ENCODE data around the gene SLC51A.
"Not testable (repeated sequence)": the region's sequence is repeated elsewhere in the genome, so short reads cannot be mapped to it uniquely, and the experiment has no call there.

The SLC51A gene

DNA sequence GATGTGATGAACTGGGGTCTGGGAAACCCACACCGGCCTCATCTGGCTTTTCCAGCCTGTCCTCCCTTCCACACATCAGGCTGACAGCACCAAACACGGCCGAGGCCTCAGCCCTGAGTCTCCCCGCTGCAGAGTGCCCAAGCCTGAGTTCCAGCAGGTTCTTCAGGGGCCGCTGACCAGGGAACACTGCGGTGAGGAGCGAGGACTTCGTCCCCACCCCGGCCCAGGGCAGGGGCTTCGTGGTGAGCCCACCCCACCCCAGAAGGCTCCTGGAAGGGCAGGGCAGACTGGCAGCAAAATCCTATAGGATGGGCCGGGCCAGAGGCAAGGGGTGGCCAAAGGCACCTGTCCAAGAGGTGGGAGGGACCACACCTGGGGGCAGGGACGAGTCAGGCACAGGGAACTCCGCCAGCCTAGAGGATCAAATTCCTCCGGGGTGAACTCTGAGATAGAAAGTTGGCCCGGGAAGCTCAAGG, at the start of gene SLC51A:
Gene SLC51A, plus strand, starts transcription at position 446 of the 476 bp plus-strand sequence. CDS start 179 bp downstream, outside the sequence.
- DNase-seq, result no peak

DNA sequence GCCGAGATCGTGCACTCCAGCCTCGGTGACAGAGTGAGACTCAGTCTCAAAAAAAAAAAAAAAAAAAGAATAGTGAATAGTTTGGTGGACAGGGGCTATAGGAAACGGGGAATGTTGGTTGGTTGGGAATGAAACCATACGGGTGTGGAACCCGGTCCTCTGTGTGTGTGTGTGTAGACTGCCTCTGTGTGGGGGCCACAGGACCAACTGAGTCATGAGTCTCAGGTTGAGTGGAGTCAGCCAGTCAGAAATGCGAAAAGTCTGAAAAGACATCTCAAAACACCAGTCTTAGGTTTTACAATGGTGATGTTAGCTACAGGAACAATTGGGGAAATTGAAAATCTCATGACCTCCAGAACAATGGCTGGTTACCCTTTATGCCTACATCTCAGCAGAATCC, 49.6 kb upstream of the SLC51A start:
- no peak for DNase-seq

DNA sequence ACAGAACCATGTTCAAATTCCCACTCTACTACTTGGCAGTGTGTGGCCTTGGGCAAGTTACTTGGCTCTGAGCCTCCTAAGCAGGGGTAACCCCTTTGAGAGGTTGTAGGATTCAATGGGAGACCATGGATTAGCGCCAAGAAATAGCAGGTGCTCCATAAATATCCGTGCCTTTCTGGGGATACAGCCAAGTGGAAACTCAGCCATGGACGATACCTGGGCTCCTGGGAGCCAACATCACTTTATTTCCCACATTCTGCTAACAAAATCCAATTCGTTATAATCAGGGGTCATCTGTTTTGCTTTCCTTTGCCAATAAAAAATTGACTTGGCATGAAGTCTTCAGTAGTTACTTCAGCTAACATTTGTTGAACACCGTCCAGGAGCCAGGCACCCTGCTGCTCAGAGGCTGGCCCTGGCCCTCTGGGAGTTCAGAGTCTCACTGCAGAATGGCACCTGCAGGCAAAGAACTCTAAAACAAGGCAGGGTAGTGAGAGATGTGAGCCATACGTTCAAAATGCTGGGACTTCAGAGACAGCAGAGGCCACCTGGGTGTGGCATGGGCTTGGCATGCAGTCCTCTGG, 47.4 kb upstream of the SLC51A start:
- DNase-seq, result no peak

DNA sequence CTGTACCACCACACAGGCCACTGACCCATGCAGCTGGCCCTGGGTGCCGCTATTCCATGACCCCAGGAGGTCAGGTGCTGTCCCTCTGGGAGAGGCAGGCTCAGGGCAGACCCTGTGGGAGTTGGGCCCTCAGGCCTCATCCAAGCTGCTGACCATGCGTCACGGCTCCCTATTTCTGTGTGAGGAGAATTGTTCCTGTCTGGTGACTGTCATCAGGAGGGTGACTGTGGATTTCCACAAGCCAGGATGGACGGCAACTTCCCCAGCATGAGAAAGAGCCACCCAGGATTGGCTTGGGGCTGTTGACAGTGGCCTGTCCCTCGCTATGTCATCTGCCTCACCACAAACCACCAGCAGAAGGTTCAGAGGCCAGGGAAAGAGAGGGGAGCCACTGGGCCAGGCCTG, 46.5 kb upstream of the SLC51A start:
- DNase-seq, result no peak

DNA sequence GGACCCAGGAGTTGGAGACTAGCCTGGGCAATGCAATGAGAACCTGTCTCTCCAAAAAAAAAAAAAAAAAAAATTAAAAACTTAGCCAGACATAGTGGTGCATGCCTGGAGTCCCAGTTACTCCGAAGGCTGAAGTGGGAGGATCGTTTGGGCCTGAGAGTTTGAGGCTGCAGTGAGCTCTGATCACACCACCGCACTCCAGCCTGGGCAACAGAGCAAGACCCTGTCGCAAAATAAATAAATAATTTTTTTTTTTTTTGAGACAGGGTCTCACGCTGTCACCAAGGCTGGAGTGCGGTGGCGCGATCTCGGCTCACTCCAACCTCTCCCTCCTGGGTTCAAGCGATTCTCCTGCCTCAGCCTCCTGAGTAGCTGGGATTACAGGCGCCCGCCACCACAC, 46.0 kb upstream of the SLC51A start:
- not testable (repeated sequence) for DNase-seq

DNA sequence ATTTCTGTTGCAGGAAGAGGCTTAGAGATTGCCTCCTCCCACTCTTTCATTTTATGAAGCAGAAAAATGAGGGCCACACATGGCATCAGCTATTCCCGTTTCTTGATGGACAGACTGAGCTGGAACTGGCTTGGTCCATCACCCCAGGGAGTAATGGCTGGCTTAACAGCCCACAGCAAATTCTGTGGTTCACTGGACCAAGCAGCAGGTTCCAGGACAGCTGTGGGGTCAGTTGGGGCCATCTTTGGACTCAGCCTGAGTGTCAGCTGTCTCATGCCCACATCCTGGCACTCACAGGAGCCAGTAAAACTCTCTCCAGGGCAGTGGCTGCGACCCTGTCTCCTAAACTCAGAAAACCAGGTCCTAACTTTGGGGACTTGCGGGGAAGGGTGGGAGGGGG, 41.7 kb upstream of the SLC51A start:
- DNase-seq, result no peak

DNA sequence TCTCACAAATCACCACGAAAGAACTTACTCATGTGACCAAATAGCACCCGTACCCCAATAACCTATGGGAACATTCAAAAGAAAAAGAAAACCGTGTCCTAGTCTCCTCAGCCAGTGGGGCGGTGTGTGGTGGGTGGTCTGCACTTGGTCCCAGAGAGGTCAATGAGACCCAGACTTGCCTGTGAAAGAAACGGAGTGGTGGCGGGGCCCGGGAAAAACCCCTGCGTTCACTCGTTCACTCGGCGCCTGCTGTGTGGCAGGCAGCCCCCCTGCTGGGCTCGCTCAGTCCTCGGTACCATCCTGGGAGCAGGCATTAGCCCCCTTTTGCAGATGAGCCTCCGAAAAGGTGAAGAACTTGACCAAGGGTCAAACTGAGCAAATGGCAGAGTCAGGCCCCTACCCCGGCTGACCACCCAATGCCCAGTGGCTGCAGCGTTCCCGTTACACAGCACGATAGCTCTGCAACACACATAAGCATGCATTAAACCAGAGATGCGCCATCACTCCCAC, 41.2 kb upstream of the SLC51A start:
- no peak for DNase-seq

DNA sequence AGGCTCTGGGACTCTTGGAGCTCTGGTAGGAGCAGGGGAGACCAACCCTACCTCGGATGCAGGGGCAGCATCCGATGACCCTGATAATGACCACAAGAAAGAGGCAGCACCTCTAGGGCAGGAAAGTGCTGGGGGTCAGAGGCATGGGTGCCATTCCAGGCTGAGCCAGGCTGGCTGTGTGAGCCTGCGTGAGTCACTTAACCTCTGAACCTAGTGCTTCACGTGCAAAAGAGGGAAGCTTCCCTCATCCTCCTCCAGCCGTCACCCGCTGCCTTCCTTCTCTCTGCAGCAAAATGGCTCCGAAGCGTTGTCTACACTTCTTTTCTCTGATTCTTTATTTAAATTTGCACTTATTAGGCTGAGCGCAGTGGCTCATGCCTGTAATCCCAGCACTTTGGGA, 40.6 kb upstream of the SLC51A start:
- no peak for DNase-seq

DNA sequence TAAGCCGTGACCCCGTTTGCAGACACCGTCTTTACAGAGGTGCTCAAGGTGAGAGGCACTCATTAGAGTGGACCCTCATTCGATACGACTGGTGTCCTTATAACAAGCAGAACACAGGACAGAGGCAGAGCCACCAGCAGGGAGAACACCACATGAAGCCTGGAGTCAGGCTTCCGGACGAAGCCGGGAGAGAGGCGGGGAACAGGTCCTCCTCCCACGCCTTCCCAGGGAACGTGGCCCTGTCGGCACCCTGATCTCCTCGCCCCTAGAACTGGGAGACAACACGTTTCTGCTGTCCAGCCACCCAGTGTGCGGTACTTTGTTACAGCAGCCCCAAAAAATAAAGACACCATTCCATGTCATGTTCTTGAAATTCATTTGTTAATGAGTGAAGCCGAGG, 38.8 kb upstream of the SLC51A start:
- no peak for DNase-seq

DNA sequence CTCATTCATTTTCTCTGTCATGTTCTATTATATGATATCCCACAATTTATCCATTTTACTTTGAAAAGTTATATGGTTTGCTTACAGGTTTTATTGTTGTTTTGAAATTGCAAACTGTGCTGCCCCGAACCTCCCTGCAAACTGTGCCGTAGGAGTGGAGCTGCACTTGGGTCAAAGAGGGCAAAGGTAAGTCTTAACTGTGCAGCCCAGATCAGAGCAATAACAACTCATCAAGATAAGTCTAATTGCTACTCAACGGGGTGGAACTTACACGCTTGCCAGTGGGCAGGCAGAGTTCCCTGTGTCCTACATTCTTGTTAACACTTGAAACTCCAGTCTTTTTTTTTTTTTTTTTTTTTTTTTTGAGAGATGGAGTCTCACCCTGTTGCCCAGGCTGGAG, 38.4 kb upstream of the SLC51A start:
- no peak for DNase-seq

DNA sequence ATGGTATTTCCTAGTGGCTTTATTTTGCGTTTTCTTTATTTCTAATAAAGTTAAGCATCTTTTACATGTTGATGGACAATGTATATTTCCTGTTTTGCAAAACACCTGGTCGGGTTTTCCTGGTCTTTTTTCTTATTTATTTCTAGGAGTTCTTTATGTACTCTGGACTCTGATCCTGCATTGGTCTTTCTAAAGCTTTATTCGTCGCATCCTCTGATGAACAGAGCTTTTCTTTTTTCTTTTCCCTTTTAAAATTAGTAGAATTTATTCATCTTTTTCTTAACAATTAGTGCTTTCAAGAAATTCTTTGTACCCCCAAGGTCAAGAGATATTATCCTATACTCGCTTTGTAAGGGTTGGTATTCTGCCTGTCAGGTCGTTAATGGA, 37.3 kb upstream of the SLC51A start:
- DNase-seq, result no peak

DNA sequence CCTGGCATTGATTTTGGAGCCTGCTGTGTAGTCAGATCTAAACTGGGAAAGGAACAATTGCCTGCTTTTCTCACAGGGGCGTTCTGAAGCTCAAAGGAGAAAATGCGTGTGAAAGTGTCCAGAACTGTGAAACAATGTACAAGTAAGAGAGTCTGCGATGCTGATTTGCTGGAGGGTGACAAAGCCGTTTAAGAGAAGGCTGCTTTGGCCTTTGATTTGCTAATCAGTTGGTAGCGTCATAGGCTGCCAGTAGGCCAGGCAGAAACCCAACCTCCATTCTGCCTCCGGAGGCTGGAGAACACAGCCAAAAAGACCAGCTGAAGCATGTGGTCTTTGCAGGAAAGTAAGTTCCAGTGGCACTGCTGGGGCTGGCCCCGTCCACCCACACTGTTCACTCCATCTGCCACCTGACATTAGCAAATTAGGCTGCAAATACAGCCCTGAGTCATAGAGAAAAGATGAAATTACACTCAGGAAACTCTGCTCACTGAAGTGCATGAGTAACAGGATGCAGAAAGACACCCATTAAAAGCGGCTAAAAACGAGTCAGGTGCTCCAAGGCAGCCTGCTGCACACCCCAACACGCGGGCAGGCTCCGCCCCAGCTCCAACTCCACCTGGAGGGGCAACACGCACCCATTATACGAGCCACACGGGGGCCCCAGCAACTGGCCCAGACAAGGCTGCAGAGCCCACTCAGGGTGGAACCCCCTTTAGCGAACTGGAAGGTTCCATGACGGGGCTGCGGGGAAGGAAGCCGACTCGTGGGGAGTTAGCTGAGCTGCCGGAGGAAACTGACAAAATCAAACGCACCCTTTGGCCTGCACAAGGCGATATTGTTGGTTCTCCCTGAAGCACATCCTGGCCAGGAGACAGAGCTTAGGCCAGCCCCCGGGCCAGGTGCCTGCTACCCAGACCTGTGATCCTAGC, 36.7 kb upstream of the SLC51A start:
- DNase-seq, result peak; percentile 56 to 57

DNA sequence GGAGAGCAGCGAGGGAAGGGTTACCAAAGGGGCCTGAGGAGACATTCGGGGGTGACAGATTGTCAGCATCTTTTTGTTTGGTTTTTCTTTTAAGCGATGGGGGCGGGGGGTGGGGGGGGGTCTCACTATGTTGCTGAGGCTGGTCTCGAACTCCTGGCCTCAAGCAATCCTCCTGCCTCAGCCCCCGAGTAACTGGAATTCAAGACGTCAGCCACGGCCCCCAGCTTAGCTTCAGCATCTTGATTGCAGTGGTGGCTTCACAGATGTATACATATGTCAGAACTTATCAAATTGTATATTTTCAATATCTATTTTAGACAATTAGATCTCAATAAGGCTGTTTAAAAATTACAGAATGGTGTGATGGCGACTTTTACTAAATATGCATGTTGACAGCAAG, 36.0 kb upstream of the SLC51A start:
- no peak for DNase-seq

DNA sequence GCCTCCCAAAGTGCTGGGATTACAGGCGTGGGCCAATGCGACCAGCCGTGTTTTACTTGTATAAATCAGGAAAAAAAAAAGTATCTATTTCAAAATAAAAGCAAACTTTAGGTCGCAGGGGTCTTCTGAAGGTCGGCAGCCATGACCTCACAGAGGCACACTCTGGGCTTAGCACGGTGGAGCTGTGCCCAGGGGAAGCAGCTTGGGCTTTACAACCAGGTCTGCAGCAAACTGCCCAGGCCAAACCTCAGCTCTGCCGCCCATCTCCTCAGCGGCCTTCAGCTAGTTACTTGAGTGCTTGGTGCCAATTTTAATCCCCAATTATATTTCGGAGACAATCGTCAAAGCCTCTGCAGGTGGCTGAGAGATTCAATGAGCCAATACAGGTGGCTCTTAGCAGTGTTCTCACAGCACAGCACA, 35.2 kb upstream of the SLC51A start:
- no peak for DNase-seq

DNA sequence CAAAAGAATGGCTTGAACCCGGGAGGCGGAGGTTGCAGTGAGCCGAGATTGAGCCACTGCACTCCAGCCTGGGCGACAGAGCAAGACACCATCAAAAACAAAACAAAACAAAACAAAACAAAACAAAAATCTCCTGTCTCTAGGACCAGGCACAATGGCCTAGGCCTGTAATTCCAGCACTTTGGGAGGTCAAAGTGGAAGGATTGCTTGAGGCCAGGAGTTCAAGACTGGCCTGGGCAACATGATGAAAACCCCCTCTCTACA, 32.2 kb upstream of the SLC51A start:
- not testable (repeated sequence) for DNase-seq

DNA sequence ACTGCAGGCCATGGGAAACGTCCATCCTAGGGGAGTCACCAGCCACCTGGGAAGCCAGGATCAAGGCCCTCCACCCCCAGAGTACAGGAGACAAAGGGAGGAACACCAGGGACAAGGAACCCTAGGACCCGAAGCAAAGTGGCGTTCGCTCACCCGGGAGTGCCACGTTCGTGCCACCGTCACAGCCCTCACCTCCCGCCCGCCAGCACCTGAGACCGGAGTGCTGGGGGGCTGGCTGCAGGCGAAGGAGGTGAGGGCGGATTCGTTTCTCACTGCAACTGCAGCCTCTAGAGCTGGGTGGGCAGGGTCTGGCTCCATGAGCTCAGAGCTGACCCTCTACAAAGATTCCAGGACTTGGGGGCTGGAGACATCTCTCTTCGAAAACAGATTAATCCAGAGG, 31.5 kb upstream of the SLC51A start:
- DNase-seq, result no peak

DNA sequence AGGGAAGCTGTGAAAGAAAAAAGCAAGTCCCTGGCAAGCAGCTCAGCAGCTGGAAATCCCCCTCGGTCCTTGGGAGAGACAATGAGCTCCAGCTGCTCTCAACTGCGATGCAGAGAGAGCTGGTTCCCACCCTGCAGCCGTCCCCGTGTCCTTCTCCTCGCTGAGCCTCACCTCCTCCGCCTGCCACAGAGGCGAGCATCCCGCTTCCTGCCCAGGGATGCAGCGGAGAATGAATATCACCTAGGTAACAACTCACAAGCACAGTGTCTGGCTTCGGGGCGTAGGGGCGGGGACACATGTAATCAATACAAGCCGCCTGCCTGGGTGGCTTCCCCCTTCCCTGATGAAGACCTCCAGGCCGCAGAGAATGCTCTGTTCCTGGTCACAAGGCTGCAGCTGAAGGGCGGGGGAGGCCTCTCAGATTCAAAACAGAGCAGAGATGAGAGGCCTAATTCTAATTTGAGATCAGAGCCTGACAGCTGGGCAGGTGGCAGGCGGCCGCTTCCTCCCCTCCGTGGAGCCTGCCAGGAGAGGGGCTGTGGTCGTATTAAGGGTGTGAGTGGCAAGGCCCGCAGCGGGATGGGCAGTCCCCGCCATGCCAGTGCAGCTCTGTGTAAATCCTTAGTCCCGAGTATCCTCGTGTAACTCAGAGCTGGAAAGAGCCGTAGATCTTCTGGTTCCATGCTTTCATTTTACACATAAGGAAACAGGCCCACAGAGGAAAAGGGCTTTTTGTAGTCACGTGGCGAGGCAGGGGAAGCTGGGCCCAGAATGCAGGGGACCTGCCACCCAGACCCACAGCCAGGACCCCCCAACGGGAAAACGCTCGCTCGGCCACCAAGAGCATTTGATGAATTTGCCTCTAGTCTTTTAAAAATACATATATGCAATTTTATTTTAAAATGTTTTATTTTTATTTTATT, 29.4 kb upstream of the SLC51A start:
- no peak for DNase-seq

DNA sequence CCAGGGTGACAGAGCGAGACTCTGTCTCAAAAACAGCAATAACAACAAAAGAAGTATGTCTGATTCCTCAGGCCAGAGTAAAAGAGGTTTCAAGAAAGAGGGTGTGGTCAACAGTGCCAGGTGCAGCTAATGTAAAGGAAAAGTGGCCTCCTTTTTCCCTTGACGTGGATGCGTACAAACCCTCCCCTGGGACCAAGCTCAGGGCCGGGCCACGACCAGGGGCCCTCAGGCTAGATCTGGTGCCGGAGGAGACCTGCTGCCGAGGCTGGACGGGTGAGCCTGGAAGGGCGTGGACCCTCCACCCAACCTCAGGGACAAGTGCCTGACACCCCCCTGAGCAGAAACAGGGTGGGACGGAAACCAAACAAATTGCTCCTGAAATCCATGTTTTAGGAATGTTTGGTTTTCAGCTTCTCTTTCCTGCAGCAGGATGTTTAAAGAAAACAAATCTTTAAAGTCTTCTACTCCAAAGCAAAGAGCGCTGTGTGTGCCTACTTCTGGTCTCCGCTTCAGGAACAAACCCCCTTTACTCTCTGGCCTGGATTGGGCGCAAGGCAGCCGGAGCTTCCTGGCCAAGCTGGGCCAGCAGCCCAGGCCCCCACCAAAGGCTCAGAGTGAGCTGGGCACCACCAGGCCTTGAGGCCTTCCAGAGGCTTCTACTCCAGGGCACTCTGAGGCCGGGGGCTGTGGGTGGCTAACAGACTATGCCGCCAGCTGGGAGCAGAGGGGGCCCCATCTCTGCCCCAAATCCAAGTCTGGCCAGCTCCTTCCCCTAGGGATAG, 26.6 kb upstream of the SLC51A start:
- no peak for DNase-seq

DNA sequence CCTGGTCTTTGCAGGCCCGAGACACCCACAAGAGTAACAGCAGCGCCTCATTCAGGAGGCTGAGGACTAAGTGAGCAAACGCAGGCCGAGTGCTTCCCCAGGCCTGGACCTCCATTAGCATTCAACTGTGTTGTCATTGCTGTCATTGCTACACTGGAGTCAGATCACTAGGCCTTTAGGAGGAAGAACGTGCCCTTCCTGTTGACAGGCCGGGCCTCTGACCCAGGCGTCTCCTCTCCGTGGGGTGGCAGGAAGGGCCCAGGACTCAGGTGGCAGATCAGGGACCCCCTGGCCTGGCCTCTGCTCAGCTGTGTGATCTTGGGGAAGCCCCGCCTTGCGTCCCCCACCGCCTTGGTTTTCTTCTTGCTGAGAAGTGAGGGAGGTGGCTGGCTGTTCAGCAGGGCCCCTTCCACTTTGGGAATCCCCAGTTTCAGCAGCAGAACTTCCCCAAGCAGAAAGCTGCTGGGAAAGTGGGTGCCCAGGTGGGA, 24.3 kb upstream of the SLC51A start:
- DNase-seq, result peak; percentile 63 to 76

DNA sequence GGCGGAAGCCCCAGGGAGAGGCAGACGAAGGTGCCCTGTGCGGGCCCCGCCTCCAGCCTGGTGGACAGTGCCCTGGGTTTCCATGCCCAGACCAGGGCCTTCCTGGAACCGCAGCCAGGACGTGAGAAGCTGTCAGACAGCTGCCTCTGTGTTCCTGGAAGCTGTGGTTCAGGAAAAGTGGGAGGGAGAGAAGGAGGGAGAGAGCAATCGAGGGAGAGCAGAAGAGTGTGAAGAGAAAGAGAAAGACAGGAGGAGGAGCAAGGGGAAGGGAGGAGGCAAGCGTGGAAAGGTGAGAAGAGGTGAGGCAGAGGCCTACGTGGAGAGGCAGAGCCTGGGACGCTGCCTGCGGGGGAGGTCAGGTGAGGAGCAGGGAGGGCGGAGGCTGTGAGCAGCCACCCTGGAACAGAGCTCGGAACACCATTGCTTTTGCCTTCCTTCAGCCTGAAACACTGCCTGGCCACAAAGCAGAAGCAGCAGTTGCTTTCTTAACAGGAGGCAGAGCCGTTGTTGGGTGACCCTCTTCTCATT, 23.7 kb upstream of the SLC51A start:
- no peak for DNase-seq

DNA sequence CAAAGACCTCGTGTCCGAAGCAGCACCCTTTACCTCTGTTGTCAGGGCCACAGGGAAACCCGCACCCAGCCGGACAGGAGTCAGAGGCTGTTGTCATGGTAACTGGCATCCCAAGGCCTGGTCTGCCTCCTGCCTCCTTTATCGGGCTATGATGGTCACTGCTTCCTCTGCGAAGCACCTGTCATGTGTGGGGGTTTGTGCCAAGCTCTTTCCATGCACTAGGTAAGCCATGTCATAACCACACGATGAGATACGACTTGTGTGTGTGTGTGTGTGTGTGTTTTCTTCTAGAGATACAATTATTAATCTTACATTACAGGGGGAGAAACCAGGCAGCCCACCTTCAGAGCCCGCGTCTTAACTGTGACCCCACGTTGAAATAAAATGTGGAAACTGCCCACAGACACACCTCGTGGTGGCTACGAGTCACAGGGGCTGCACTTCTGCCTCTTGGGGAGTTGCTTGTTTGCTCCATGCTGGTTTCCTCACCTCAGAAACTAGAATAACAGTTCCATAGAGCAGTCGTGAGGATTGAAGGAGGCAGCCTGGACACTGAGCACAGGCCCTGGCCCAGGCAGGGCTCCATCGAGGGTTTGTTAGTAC, 23.1 kb upstream of the SLC51A start:
- no peak for DNase-seq
